IgD-negative memory B cell (primary cell): ENCODE measurements around the gene EEF1G. TPM values are rescaled to one million over a fixed set of nuclear protein-coding genes. Genes with fewer than 3 reads are reported as not detected.

Experiments
- H3K27ac Mint-ChIP-seq, 3 donors: one replicate each; pipeline ENCODE4 v1.8.0; 2020 to 2022; ENCODE audit warnings: mild to moderate bottlenecking in 3 of 3, mixed read lengths in 3 of 3, moderate library complexity in 1 of 3
- H3K27me3 Mint-ChIP-seq: one replicate; pipeline ENCODE4 v1.8.0; 2021; ENCODE audit warnings: mixed read lengths
- H3K36me3 Mint-ChIP-seq: one replicate; pipeline ENCODE4 v1.8.0; 2020; ENCODE audit warnings: mild to moderate bottlenecking, mixed read lengths
- H3K4me1 Mint-ChIP-seq, 3 donors: one replicate each; pipeline ENCODE4 v1.8.0; 2020 to 2022; ENCODE audit warnings: mixed read lengths in 3 of 3, mild to moderate bottlenecking in 1 of 3
- H3K4me3 Mint-ChIP-seq, 4 donors: one replicate each; pipeline ENCODE4 v1.8.0; 2020 to 2022; ENCODE audit warnings: mild to moderate bottlenecking in 4 of 4, mixed read lengths in 4 of 4, moderate library complexity in 3 of 4
- H3K9me3 Mint-ChIP-seq, 3 donors: one replicate each; pipeline ENCODE4 v1.8.0; 2020 to 2021; ENCODE audit warnings: mixed read lengths in 3 of 3, mild to moderate bottlenecking in 1 of 3
- polyA plus RNA-seq: library from polyadenylated mRNA; unstranded; fragments of 300-500 nt; fragmentation: Illumina TruSeq; gene quantifications from one replicate; pipeline ENCODE4 v1.2.3, GENCODE V29; 2021

The EEF1G gene
- polyA plus RNA-seq, 1 donor from 2014 or later = 1,657 TPM

DNA sequence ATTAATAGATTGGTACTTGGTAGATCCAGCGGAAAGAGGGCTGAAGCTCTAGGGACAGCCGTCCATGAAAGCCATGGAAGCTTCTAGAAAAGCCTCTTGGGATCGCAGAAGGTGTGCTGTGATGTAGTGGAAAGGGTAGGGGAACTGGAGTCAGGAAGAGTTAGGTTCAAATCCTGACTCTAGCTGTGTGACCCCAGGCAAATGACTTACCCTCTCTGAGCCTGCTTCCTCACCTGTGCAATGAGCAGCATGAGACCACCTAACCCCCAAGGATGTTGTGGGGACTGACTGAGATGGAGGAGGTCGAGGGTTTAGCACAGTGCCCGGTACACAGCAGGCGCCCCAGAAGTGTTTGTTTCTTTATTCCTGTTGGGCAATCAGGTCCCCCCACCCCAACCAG is 36.7 kb upstream of the EEF1G start:
- peak overlapping the region; percentile 47 to 95 (median 71) for H3K4me3 Mint-ChIP-seq
- H3K27me3 Mint-ChIP-seq = no peaks in the 10 kb centered on the region
- H3K9me3 Mint-ChIP-seq = no peaks in the 10 kb centered on the region
- H3K27ac Mint-ChIP-seq = peak overlapping the region in 2 of 3 donors; percentile 82 to 98
- H3K36me3 Mint-ChIP-seq = no peaks in the 10 kb centered on the region
- peaks cover 10 to 18% (median 17%) of the 10 kb centered on the region in 3 donors for H3K4me1 Mint-ChIP-seq

- H3K4me3 Mint-ChIP-seq = peak overlapping the region in 1 of 4 donors; percentile 95
- H3K27ac Mint-ChIP-seq = peak overlapping the region in 1 of 3 donors; percentile 98
- peaks cover 10 to 20% (median 19%) of the 10 kb centered on the region in 3 donors for H3K4me1 Mint-ChIP-seq
Measured at GRCh38 chr11:62608776-62609175, 35.1 kb upstream of the EEF1G start.

DNA sequence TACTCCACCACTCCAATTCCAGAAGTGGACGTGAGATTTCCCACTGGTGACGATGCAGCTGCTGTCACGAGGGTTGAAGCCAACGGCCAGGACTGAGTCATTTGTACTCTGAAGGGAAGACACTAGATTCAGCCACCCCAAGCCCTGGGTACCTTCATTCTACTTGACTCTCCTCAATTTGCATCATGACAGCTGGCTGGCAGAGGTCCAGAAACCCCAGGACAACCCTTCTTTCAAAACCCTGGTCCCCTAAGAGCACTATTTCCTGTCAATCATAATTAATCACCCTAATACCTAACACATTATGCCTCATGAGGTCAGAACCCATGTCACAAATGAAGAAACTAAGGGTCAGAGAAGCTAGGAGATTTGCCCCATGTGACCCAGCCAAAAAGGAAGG is 34.0 kb upstream of the EEF1G start:
- no peaks in the 10 kb centered on the region for H3K27me3 Mint-ChIP-seq
- H3K27ac Mint-ChIP-seq = peak overlapping the region in 1 of 3 donors; percentile 98
- no peaks in the 10 kb centered on the region for H3K36me3 Mint-ChIP-seq
- peak overlapping the region in 1 of 4 donors; percentile 75 for H3K4me3 Mint-ChIP-seq
- H3K9me3 Mint-ChIP-seq = no peaks in the 10 kb centered on the region
- H3K4me1 Mint-ChIP-seq = peaks cover 12 to 26% (median 18%) of the 10 kb centered on the region in 3 donors

More at GRCh38 chr11:62608776-62609175, 35.1 kb upstream of the EEF1G start:
- Mint-ChIP-seq H3K9me3 (no peaks in the 10 kb centered on the region), H3K36me3 (no peaks in the 10 kb centered on the region), H3K27me3 (no peaks in the 10 kb centered on the region)

GRCh38 chr11:62605902-62606301 is 32.2 kb upstream of the EEF1G start:
- Mint-ChIP-seq H3K9me3 (no peaks in the 10 kb centered on the region), H3K27me3 (no peaks in the 10 kb centered on the region), H3K27ac (peak overlapping the region in 1 of 3 donors; percentile 62), H3K36me3 (peaks cover 4% of the 10 kb centered on the region), H3K4me1 (peaks cover 13 to 29% (median 25%) of the 10 kb centered on the region in 3 donors), H3K4me3 (peak overlapping the region in 1 of 4 donors; percentile 45)

- peak overlapping the region in 2 of 3 donors; percentile 57 to 62 for H3K27ac Mint-ChIP-seq
- H3K4me3 Mint-ChIP-seq = peak overlapping the region in 1 of 4 donors; percentile 14
- peaks cover 4% of the 10 kb centered on the region for H3K36me3 Mint-ChIP-seq
- H3K9me3 Mint-ChIP-seq = no peaks in the 10 kb centered on the region
- H3K27me3 Mint-ChIP-seq = no peaks in the 10 kb centered on the region
- peaks cover 11 to 27% (median 27%) of the 10 kb centered on the region in 3 donors for H3K4me1 Mint-ChIP-seq
Measured at GRCh38 chr11:62605467-62605866, 31.8 kb upstream of the EEF1G start.

DNA sequence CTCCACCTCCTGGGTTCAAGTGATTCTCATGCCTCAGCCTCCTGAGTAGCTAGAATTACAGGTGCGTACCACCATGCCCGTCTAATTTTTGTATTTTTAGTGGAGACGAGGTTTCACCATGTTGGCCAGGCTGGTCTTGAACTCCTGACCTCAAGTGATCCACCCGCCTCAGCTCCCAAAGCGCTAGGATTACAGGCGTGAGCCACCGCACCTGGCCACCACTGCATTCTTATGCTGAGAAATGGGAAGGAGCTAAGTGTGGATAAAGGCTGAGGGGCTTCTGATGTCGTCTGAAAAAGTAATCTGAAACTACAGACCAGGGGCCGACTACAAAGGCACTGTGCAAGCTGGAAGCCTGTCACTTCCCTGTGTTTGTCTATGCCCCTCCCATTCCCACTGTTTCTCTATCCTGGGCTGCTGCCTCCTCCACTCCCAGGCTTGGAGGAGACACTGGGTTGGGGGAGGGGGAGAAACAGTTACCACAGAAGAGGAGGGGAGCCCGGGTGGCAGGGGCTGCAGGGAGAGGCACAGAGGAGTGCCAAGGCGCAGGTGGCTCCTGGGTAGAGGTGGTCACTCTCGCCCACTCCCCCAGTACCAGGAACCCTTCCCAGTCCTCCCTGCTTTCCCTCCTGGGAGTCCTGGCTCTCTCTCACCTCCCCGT is 30.9 kb upstream of the EEF1G start:
- Mint-ChIP-seq H3K4me1 (peaks cover 19 to 34% (median 31%) of the 10 kb centered on the region in 3 donors), H3K27ac (peak overlapping the region in 1 of 3 donors; percentile 54), H3K36me3 (peaks cover 5% of the 10 kb centered on the region), H3K4me3 (peak overlapping the region in 1 of 4 donors; percentile 65), H3K9me3 (no peaks in the 10 kb centered on the region), H3K27me3 (no peaks in the 10 kb centered on the region)

- Mint-ChIP-seq H3K4me3 (peak overlapping the region in 3 of 4 donors; percentile 65 to 73 (median 68)), H3K36me3 (peaks cover 8% of the 10 kb centered on the region), H3K27ac (peak overlapping the region; percentile 49 to 75 (median 54)), H3K27me3 (no peaks in the 10 kb centered on the region), H3K9me3 (peaks cover 0 to 3% (median 0%) of the 10 kb centered on the region in 3 donors), H3K4me1 (peaks cover 25 to 39% (median 38%) of the 10 kb centered on the region in 3 donors)
Measured at GRCh38 chr11:62603776-62604299, 30.1 kb upstream of the EEF1G start.

DNA sequence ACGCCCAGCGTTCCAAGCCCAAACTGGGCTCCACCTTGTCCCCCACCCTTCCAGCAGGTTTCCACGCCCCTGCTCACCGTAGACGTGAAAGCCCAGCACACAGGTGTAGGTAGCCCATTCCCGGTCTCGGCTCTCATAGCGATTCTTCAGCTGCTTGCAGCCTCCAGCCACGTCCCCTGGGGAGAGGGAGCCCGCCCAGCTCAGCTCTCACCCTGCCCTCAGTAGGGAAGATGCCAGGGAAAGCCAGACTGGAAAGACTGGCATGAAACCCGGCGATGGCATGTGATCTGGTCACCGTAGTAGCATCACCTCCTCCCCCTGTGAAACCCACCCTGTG is 29.3 kb upstream of the EEF1G start:
- Mint-ChIP-seq H3K4me1 (peaks cover 32 to 46% (median 45%) of the 10 kb centered on the region in 3 donors), H3K27ac (peak overlapping the region in 2 of 3 donors; percentile 54 to 75), H3K4me3 (peak overlapping the region; percentile 65 to 76 (median 70)), H3K9me3 (peaks cover 0 to 3% (median 0%) of the 10 kb centered on the region in 3 donors), H3K27me3 (peaks cover 2% of the 10 kb centered on the region), H3K36me3 (peaks cover 11% of the 10 kb centered on the region)

DNA sequence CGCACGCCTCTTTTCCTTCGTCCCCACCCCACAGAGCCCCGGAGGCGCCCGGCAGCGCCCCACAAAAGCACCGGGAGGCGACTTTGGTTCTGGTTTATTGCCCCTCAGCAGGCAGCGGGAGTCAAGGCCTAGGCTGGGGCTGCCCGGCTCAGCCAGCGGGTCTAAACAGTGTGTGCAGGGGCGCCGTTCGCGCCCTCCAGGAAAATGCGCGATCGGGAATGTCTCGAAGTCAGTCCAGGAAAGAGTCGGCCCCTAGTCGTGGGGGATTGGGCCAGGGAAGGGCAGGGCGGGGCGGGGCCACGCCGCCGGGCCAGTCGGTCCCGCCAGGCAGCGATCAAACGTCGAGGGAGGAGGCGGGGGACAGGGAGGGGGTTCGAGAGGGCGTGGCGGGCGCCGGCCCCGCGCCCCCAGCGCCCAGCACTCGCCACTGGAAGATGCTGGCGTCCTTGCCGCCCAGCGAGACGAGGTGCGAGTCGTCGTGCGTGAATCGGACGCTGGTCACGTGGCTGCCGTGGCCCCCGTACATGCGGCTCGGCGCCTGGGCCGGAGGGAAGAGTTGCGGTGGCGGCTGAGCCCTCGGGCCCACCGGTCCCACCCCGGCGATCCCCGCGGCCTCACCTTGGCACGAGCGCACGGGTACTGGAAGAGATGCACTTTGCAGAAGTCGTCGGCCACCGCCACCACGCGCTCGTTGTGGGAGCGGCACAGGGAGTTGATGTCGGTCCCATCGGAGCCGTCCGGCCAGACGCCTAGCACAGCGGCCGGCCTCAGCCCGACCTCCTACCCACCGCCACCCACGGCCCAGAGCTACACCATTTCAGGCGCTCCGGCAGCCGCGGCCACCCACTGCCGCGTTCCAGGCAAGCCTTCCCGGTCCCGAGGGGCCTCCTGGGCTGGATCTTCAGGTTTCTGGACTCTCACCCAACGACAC is 28.7 kb upstream of the EEF1G start:
- peak overlapping the region; percentile 89 to 99 (median 96) for H3K4me3 Mint-ChIP-seq
- H3K27ac Mint-ChIP-seq = peak overlapping the region; percentile 94 to 99 (median 97)
- H3K9me3 Mint-ChIP-seq = peaks cover 0 to 3% (median 0%) of the 10 kb centered on the region in 3 donors
- H3K27me3 Mint-ChIP-seq = peaks cover 2% of the 10 kb centered on the region
- H3K4me1 Mint-ChIP-seq = peaks cover 31 to 45% (median 41%) of the 10 kb centered on the region in 3 donors
- H3K36me3 Mint-ChIP-seq = peaks cover 11% of the 10 kb centered on the region

DNA sequence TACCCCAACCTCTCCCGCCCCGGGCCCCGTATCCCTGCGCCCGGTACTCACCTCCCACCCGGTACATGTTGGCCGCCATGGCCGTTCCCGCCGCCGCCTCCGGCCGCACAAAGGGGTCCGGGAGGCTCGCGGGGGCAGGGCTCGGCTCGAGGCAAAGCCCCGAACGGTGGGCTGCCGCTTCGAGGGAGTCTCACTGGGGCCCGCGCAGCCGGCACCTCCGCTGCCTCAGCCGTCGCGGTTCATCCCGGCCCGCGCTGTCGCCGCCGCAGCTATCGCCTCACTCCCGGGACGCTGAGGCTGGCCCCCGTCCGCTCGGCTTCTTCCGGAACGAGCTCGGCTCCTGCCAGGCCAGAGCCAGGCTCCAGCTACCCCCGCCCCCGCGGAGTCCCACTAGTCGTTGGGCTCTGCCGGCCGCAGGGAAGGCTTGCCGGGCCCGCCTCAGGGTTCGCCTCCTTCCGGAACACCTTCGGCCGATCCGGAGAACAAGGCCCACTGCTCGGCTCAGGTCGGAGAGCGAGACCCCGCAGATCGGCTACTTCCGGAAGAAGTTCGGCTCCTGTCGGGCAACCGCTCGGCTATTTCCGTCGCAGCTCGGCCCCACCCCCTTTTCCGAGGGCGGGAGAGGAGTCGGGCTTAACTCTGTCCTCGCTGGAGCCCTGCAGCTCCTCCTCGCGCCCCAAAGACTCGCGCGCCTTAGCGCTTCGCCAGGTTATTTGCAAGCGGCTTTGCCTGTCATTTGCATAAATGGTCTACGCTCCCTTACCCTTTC is 27.9 kb upstream of the EEF1G start, which contains the start of gene MTA2:
MTA2 (minus strand) TSS at position 494 of the 769 bp plus-strand sequence; CDS start at position 79, 415 bp downstream.
- H3K36me3 Mint-ChIP-seq = peaks cover 11% of the 10 kb centered on the region
- peaks cover 0 to 3% (median 0%) of the 10 kb centered on the region in 3 donors for H3K9me3 Mint-ChIP-seq
- peak within 1 kb of the TSS; percentile 89 to 99 (median 96) for H3K4me3 Mint-ChIP-seq
- peaks cover 2% of the 10 kb centered on the region for H3K27me3 Mint-ChIP-seq
- H3K27ac Mint-ChIP-seq = peak within 1 kb of the TSS; percentile 94 to 99 (median 97)
- H3K4me1 Mint-ChIP-seq = peaks cover 31 to 44% (median 41%) of the 10 kb centered on the region in 3 donors

DNA sequence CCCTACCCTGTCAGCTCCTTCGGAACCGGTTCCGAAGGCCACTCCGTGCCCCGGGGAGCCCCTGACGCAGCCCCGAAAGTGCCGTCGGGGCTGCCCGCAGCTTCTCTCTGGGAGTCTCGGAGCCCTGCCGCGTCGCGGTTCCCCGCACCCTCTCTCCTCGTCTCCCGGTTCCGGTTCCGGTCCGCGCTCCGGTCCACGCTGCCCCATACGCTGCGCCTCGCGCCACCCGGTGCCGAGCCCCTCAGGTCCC is 27.4 kb upstream of the EEF1G start:
- H3K27me3 Mint-ChIP-seq = peaks cover 2% of the 10 kb centered on the region
- peaks cover 11% of the 10 kb centered on the region for H3K36me3 Mint-ChIP-seq
- H3K9me3 Mint-ChIP-seq = peaks cover 0 to 3% (median 0%) of the 10 kb centered on the region in 3 donors
- H3K4me3 Mint-ChIP-seq = peak overlapping the region; percentile 89 to 99 (median 96)
- H3K27ac Mint-ChIP-seq = peak overlapping the region; percentile 47 to 94 (median 94)
- peaks cover 31 to 43% (median 38%) of the 10 kb centered on the region in 3 donors for H3K4me1 Mint-ChIP-seq

DNA sequence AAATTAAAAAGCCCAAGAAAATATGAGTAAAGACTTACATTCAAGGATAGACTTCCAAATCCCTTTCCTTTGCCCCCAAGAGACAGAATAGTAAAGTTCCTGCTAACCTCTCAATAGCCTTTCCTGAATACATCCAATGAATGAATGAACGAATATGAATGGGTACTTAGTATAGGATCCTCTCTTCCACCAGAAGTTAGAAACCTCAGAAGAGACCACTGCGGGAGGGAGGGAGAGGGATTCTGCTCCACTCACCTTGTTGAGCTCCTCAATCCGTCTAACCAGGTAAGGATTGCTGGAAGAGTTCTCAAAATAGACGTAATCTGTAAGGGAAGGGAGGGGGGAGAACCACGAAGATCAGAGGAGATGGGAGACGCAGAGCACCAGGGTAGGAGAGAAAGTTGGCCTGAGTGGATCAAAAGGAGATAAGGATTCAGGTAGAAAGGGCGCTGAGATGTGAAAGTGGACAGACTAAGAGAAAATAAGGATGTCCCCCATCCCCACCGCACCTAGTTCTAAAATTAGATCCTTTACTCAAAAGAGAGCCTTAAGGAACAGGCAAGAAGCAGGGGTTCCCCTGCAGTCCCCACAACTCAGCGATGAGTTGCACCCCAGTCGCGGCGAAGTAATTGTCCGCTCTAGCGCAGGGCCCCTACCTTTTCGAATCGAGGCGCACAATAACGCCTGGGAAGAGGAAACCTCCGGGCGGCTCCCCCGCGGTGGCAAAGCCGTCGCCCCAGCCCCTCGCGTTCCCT is 26.9 kb upstream of the EEF1G start:
- Mint-ChIP-seq H3K9me3 (peaks cover 0 to 3% (median 0%) of the 10 kb centered on the region in 3 donors), H3K27ac (peak overlapping the region; percentile 92 to 94 (median 94)), H3K4me1 (peaks cover 31 to 43% (median 37%) of the 10 kb centered on the region in 3 donors), H3K4me3 (peak overlapping the region; percentile 89 to 99 (median 96)), H3K36me3 (peaks cover 11% of the 10 kb centered on the region), H3K27me3 (peaks cover 2% of the 10 kb centered on the region)

- Mint-ChIP-seq H3K4me3 (peak overlapping the region; percentile 89 to 99 (median 96)), H3K4me1 (peaks cover 31 to 45% (median 37%) of the 10 kb centered on the region in 3 donors), H3K36me3 (peaks cover 11% of the 10 kb centered on the region), H3K9me3 (peaks cover 0 to 3% (median 0%) of the 10 kb centered on the region in 3 donors), H3K27ac (peak overlapping the region; percentile 92 to 94 (median 94)), H3K27me3 (peaks cover 2% of the 10 kb centered on the region)
Measured at GRCh38 chr11:62599901-62600300, 26.2 kb upstream of the EEF1G start.
